Tibial nerve (tissue), 3 donors: ENCODE results near the gene CABLES1.

ENCODE experiments used
- CTCF ChIP-seq, 5 experiments: fragments of 200-600 bp in 3 of 5; fragments of 450-650 bp in 2 of 5; sonication (generic) in 3 of 5; IDR thresholded peaks; one replicate each; pipeline ENCODE4 v1.5.1; 2016 to 2019; ENCODE audit warnings: antibody characterized with exemption in 5 of 5, mild to moderate bottlenecking in 3 of 5, moderate library complexity in 2 of 5
- POLR2A ChIP-seq, 2 donors: fragments of 450-650 bp; IDR thresholded peaks; one replicate each; pipeline ENCODE4 v1.6.1; 2017; ENCODE audit warnings: antibody characterized with exemption in 2 of 2, mild to moderate bottlenecking in 2 of 2, moderate library complexity in 2 of 2

DNA sequence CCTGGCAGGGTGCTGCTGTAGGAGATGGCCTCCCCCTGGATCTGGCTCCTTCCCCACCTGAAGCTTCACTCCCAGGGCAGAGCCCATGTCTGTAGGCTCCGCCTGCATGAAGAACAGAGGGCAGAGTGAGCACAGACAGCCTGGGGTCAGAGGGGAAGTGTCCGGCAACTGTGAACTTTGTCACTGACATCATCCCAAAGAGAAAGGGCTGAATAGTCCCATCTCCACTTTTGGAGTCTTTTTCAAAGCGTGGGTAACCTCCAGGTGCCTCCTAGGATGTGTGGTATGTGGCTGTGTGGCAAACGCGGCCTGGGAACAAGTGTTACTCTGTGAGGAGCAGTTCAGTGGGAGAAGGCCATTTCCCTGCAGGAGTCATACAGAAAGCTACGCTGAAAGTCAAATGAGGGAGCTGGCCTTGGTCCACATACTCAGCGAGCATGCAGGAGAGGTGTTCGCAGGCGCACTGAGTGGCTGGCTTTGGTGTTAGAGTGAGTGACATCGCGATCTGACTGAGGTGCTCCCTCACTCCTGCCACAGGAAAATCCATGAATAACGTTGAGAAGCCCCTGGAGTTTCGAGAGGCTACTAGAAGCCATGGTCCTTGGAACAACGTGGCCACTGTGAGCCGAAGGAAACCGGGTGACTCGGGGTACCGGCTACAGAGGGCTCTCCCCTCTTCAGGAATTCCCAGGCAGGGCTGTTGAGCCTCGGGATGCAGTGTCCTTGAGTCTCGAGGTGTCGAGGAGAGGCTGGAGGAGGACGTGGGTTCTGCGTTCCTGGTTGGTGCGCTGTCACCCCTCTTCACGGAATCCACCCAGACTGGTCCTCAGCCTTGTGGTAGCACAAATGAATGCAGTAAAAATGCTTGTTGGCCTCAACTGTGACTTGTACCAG, 54.7 kb downstream of the CABLES1 start:
- TF ChIP-seq POLR2A (IDR thresholded peaks at IDR 0.05) (no peak), CTCF (IDR thresholded peaks at IDR 0.05) (no peak)
